Measurements from ENCODE around the gene ZSWIM4. TPM values are rescaled to one million over a fixed set of nuclear protein-coding genes. Genes with fewer than 3 reads are reported as not detected.

The ZSWIM4 gene
- total and polyA plus RNA-seq, 8 donors: 2.2 to 14.0 (median 3.9) TPM

- no peak for DNase-seq
- Histone ChIP-seq H3K27ac (peak overlapping the region in 3 of 5 donors; percentile 98 to 99 (median 99)), H3K27me3 (no peaks in the 10 kb centered on the region), H3K9me3 (no peaks in the 10 kb centered on the region), H3K36me3 (peaks cover 23 to 69% (median 63%) of the 10 kb centered on the region in 4 donors), H3K4me1 (peaks cover 32 to 47% (median 40%) of the 10 kb centered on the region in 4 donors), H3K4me3 (no peak overlapping the region)
- intact Hi-C loops (cut with DNase I; ENCODE audit: low total_unique reads): no loop called here
- TF ChIP-seq EP300 (IDR thresholded peaks at IDR 0.05) (no peak), POLR2A (IDR thresholded peaks at IDR 0.05) (peak in 1 of 4 donors; percentile 14), CTCF (IDR thresholded peaks at IDR 0.05) (no peak), POLR2AphosphoS5 (IDR thresholded peaks at IDR 0.05) (no peak)
- WGBS, 5 donors: 64 to 78% (median 68%) methylated on average over 22 of the region's 22 CpGs
Observed at GRCh38 chr19:13831537-13832467, 36.6 kb downstream of the ZSWIM4 start.

- no peaks in the 10 kb centered on the region for H3K9me3 ChIP-seq
- H3K27ac ChIP-seq: peak overlapping the region; percentile 70 to 100 (median 99)
- peaks cover 23 to 69% (median 48%) of the 10 kb centered on the region in 4 donors for H3K36me3 ChIP-seq
- peak overlapping the region; percentile 12 to 34 (median 32) for H3K4me3 ChIP-seq
- peak; percentile 95 to 97 for DNase-seq
- intact Hi-C loops (cut with DNase I; ENCODE audit: low total_unique reads): no loop called here
- no peak for TF ChIP-seq EP300 (IDR thresholded peaks at IDR 0.05)
- TF ChIP-seq POLR2AphosphoS5 (IDR thresholded peaks at IDR 0.05): peak; percentile 18 to 88 (median 27)
- TF ChIP-seq CTCF (IDR thresholded peaks at IDR 0.05): peak in 4 of 7 experiments; percentile 9 to 52 (median 36)
- peaks cover 50 to 65% (median 57%) of the 10 kb centered on the region in 4 donors for H3K4me1 ChIP-seq
- H3K27me3 ChIP-seq: no peaks in the 10 kb centered on the region
- WGBS, 5 donors: 6 to 11% (median 7%) methylated on average over 25 to 59 of the region's 59 CpGs
Observed at GRCh38 chr19:13833330-13834243, 38.3 kb downstream of the ZSWIM4 start.

- H3K4me1 ChIP-seq: peaks cover 59 to 74% (median 66%) of the 10 kb centered on the region in 4 donors
- no peaks in the 10 kb centered on the region for H3K9me3 ChIP-seq
- no peak for DNase-seq
- TF ChIP-seq CTCF (IDR thresholded peaks at IDR 0.05): no peak
- peak overlapping the region in 3 of 4 donors; percentile 12 to 34 (median 34) for H3K4me3 ChIP-seq
- H3K27me3 ChIP-seq: no peaks in the 10 kb centered on the region
- WGBS, 5 donors: 61 to 68% (median 66%) methylated on average over 14 of the region's 14 CpGs
- peaks cover 23 to 69% (median 40%) of the 10 kb centered on the region in 4 donors for H3K36me3 ChIP-seq
- intact Hi-C loops (cut with DNase I; ENCODE audit: low total_unique reads): no loop called here
- peak overlapping the region; percentile 27 to 100 (median 99) for H3K27ac ChIP-seq
Observed at GRCh38 chr19:13834244-13835069, 39.2 kb downstream of the ZSWIM4 start.

Measured in stomach (tissue), 9 donors.